Activated CD8-positive, alpha-beta memory T cell treated with anti-CD3 and anti-CD28 coated beads, Interleukin-2, amount 50 U/mL, for 4 hours (primary cell): Measurements from ENCODE around the gene ZC3H12A.

Experiments
- DNase-seq: peaks from one replicate; pipeline ENCODE4 v3.0.0-alpha.2; 2020

Gene ZC3H12A

DNA sequence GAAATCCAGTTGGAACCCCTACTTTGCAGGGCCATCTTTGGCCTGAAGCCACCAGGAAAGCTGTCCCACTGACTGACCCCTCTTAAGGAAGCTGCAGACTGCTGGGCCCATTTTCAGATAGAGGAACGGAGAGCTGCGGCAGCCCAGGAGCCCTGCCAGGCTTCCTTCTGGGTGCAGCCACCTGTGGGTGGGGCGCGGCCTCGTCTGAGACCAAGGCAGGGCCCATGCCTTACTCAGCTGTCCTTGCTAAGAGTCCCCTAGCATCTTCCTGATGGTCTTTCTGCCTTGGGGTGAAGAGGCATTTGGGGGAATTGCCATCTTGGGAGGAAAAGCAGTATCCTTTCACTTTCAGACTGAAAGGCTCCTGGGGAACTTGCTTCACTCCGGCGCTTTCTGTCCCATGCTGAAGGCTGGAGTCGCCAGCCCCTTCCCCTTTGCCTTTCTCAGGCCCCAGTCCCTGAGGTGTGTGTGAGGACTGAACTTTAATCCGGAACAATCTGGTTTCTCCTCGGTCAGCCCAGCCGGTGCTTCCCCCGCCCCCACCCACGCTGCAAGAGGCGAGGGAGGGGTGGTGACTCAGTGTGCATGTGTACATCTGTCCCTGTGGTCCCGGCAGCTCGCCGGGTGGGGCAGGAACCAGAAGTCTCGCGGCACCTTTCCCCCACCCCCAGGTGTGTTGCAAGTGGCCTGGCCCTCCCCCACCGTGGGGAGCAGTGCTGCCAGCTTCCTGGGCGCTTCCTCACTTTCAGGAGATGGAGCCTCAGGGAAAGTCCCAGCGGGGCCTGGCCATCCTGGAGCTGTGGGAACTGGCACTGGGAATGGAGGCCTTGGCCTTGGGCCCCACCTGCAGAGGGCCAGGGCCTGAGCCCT is 5.1 kb downstream of the ZC3H12A start:
- peak; percentile 94 for DNase-seq

- no peak for DNase-seq
These were observed 5.7 kb downstream of the ZC3H12A start for GRCh38 chr1:37480125-37480466.

DNA sequence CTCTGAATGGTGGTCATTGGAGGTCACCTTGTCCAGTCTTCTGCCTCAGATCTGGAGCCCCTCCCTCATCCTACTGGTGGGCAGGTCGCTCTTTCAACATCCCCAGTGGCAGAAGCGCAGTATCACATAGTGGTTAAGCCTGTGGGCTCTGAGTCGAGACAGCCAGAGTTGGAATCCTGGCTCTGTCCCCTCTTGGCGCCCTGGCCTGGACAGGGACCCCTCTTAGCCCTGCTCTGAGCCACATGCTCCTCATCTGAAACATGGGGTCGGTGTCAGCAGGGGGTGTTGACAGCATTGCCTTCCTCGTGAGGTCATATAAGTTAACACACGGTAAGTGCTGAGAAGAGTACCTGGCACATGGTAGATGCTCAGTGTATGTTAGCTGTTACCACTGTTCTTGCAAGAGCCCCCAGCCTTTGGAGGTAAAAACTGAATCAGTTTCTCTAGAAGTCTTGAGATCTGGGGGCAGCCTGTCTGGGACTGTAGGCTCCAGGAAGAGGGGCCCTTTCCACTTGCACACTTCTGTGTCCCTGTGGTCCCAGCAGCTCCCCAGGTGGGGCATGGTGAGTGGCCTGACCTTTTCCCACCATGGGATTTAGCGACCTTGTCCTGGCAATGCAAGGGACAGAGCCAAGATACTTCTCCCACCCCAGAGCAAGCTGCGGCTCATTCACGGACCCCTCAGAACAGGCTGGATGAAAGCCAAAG is 6.4 kb downstream of the ZC3H12A start:
- DNase-seq = peak; percentile 15

DNA sequence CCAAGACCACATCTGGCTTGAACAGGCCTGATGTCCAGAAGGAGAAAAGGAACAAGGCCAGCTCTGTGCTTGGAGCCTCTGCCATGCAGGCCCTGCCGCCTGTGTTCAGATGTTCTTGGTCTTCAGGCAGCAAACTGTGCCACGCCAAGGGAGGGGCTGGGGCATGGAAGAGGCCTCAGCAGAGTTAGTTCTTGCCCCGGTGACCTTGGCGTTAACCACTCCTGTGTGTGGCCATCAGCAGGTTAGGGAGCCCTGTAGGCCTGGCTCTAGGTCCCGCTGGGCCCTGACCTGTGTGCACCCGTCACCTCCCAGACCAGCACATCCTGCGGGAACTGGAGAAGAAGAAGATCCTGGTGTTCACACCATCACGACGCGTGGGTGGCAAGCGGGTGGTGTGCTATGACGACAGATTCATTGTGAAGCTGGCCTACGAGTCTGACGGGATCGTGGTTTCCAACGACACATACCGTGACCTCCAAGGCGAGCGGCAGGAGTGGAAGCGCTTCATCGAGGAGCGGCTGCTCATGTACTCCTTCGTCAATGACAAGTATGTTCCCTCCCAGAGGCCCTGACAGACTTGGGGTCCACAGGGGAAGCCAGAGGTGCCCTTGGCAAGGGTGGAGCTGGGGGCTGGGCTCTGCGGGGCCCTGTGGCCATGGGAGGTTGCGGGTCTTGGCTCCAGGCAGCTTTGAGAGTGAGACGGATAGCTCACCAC is 7.1 kb downstream of the ZC3H12A start:
- peak; percentile 34 for DNase-seq

DNA sequence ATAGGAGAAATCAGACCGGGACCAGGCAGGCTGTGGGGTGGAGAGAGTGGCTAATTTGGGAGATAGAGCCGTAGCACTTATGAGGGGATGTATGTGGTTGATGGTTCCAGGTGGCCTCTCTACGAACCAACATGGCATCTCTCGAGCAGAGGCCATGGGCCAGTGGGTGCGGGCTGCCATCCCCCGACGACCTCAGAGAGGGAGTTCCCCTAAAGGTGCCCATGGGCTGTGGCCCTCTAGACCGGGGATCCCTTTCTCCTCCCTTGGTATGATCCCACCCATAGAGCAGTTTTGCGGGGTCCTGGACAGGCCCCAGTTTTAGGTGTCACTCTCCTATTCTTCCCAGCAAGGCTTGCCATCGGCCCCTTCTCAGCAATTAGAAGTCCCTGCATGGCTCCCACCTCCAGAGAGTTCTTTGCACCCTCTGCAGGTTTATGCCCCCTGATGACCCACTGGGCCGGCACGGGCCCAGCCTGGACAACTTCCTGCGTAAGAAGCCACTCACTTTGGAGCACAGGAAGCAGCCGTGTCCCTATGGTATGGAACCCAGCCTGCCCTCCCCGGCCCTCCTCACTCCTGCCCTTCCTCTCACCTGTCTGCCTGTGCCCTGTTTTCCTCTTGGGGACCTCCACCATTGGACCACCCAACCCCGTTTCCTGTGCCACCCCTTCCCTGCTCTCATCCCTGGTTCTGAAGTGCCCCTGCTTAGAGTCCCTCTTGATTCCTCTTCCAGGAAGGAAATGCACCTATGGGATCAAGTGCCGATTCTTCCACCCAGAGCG is 7.8 kb downstream of the ZC3H12A start:
- peak; percentile 16 for DNase-seq

- DNase-seq = peak; percentile 16
These were observed 8.7 kb downstream of the ZC3H12A start for GRCh38 chr1:37482796-37483744.

DNA sequence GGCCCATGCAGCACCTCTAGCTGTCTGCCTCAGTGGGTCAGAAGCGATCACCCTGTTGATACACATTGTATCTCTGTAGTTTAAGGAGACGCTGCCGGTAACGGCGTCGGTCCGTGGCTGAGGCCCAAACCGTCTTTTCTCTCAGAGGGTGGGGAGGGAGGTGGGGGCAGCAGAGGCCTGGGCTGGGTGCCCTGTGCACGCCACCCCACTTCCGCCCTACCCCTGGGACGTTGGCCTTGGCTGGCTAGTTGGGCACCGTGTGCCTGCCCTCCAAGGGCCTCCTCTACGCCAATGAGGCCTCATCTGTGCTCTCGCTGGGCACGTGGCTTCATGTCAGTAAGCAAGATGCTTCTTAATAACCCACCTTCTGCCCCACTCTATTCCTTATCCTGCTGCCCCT is 9.4 kb downstream of the ZC3H12A start:
- DNase-seq = peak; percentile 16

- no peak for DNase-seq
These were observed 10.1 kb downstream of the ZC3H12A start for GRCh38 chr1:37484325-37485051.

- peak; percentile 15 for DNase-seq
These were observed 11.7 kb downstream of the ZC3H12A start for GRCh38 chr1:37485902-37486679.

DNA sequence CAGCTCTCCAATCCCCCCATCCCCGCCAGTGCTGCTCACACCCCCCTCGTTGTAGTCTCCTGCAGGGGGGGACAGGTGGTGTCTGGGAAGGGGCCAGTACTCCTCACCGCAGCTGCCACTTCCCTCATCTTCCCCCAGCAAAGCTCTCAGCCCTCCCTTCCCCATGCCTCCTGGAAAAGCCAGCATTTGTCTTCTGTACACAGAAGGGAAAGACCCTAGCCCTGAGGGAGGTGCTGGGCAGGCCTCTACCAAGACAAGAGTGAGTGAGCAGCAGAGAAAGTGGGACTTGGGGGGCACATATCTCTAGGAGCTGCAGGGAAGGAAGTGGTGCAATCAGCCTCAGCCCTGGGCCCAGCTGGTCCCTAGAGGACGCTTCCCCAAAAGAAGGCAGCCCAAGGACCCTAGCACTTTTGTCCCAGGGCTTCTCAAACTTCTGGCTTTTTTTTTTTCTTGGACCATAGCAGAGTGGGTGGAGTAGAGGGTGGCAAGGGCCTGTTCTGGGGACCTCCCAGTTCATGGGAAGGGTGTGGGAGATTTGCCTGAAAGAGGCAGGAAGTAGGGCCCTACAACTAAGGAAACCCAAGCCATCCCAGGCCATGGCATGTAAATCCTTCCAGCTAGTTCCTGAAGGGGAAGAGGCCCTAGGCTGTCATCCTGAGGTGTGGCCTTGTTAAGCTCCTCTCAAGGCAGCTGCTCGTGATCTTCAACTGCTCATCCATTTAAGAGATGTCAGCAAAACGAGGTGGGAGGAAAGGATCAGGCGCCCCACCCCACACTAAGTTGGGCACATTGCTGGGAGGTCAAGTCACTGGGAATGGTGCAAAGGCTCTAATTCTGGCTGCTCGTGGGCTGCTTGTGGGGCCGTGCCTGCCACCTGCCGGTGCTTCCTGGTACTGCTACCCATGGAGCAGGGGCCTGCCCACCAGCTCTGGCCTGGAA is 12.6 kb downstream of the ZC3H12A start:
- peak; percentile 83 for DNase-seq

DNA sequence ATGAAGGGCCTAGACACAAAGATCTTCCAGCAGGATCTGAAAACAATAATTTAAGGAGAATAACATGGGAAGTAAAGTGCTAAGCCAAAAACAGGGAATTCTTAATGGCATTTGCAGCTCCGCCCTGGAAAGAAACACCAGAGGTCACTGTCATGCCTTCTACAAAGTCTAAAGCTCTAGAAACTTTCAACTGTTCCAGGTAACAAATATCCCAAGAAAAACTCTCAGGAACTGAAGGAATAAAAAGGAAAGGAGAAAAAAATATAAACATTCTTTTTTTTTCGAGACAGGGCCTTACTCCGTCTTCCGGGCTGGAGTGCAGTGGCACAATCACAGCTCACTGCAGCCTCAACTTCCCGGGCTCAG is 13.2 kb downstream of the ZC3H12A start:
- DNase-seq = no peak

- DNase-seq = no peak
These were observed 19.1 kb downstream of the ZC3H12A start for GRCh38 chr1:37493336-37494098.

DNA sequence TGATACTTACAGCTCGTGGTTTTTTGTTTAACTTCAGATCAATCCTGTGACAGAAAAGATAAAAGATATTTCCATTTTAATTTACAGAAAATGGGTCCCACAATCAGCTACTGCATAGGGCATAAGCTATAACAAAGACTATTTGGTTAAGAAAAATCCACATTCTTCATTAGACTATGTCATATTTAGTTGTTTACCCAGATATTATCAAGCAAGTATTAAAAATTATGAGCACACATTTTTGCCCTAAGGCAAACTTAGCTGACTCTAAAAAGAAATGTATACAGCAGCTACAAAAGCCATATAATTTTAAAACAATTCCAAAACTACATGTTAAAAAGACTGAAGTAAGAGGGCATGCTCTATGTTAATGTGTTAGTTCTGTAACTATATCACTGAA is 21.5 kb downstream of the ZC3H12A start:
- no peak for DNase-seq

- DNase-seq = no peak
These were observed 23.5 kb downstream of the ZC3H12A start for GRCh38 chr1:37497832-37498231.

GRCh38 chr1:37498872-37499617 is 24.7 kb downstream of the ZC3H12A start:
- DNase-seq = no peak

DNA sequence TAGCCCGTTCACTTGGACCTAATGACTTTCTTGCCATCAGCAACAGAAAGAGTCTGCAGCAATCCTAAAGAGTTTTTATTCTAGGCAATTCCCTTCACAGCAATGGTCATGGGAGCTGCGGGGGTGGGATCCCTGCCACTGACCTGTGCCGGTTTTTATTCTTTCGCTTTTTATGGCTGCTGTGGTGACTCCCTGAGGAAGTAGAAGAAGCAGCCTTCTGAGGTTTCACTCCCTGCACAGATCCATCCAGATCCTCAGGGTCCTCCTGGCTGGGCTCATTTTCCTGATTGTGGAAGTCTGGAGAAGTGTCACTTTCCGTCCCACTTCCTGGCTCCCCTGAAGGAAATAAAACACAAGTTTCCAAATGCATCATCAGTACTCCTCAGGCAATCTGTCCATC is 27.3 kb downstream of the ZC3H12A start:
- DNase-seq = no peak

- no peak for DNase-seq
These were observed 27.7 kb downstream of the ZC3H12A start for GRCh38 chr1:37502104-37502503.
